ENCODE data around the gene FBXL20.
"Not testable (repeated sequence)": the region's sequence is repeated elsewhere in the genome, so short reads cannot be mapped to it uniquely, and the experiment has no call there.

The FBXL20 gene

GRCh38 chr17:39277110-39277509 lies 124.3 kb downstream of the FBXL20 start:
- no peak overlapping the region for H3K4me3 ChIP-seq (ENCODE audit: low read depth, low read length)
- DNase-seq (ENCODE audit: low read depth): no peak

- DNase-seq (ENCODE audit: low read depth): no peak
- H3K4me3 ChIP-seq (ENCODE audit: low read depth, low read length): no peak overlapping the region
These were observed 125.3 kb downstream of the FBXL20 start for GRCh38 chr17:39276113-39276512.

GRCh38 chr17:39271546-39271945 lies 129.9 kb downstream of the FBXL20 start:
- DNase-seq (ENCODE audit: low read depth): peak; percentile 18
- no peak overlapping the region for H3K4me3 ChIP-seq (ENCODE audit: low read depth, low read length)

GRCh38 chr17:39270923-39271322 lies 130.5 kb downstream of the FBXL20 start:
- peak; percentile 62 for DNase-seq (ENCODE audit: low read depth)
- H3K4me3 ChIP-seq (ENCODE audit: low read depth, low read length): no peak overlapping the region

- no peak for DNase-seq (ENCODE audit: low read depth)
- H3K4me3 ChIP-seq (ENCODE audit: low read depth, low read length): no peak overlapping the region
These were observed 137.3 kb downstream of the FBXL20 start for GRCh38 chr17:39264119-39264518.

GRCh38 chr17:39261286-39261685 lies 140.1 kb downstream of the FBXL20 start:
- DNase-seq (ENCODE audit: low read depth): no peak
- no peak overlapping the region for H3K4me3 ChIP-seq (ENCODE audit: low read depth, low read length)

GRCh38 chr17:39252788-39253460 lies 148.5 kb downstream of the FBXL20 start:
- H3K4me3 ChIP-seq (ENCODE audit: low read depth, low read length): no peak overlapping the region
- DNase-seq (ENCODE audit: low read depth): no peak

- no peak overlapping the region for H3K4me3 ChIP-seq (ENCODE audit: low read depth, low read length)
- no peak for DNase-seq (ENCODE audit: low read depth)
These were observed 149.4 kb downstream of the FBXL20 start for GRCh38 chr17:39251997-39252396.

- not testable (repeated sequence) for DNase-seq (ENCODE audit: low read depth); H3K4me3 ChIP-seq (ENCODE audit: low read depth, low read length)
These were observed 151.3 kb downstream of the FBXL20 start for GRCh38 chr17:39250076-39250475.

- no peak overlapping the region for H3K4me3 ChIP-seq (ENCODE audit: low read depth, low read length)
- no peak for DNase-seq (ENCODE audit: low read depth)
These were observed 155.2 kb downstream of the FBXL20 start for GRCh38 chr17:39246274-39246673.

- H3K4me3 ChIP-seq (ENCODE audit: low read depth, low read length): no peak overlapping the region
- DNase-seq (ENCODE audit: low read depth): peak; percentile 33
These were observed 156.5 kb downstream of the FBXL20 start for GRCh38 chr17:39244600-39245570.

- no peak overlapping the region for H3K4me3 ChIP-seq (ENCODE audit: low read depth, low read length)
- DNase-seq (ENCODE audit: low read depth): no peak
These were observed 157.3 kb downstream of the FBXL20 start for GRCh38 chr17:39244016-39244599.

- no peak overlapping the region for H3K4me3 ChIP-seq (ENCODE audit: low read depth, low read length)
- DNase-seq (ENCODE audit: low read depth): no peak
These were observed 158.3 kb downstream of the FBXL20 start for GRCh38 chr17:39243155-39243554.

GRCh38 chr17:39240631-39241030 lies 160.8 kb downstream of the FBXL20 start:
- no peak overlapping the region for H3K4me3 ChIP-seq (ENCODE audit: low read depth, low read length)
- DNase-seq (ENCODE audit: low read depth): no peak

- no peak overlapping the region for H3K4me3 ChIP-seq (ENCODE audit: low read depth, low read length)
- DNase-seq (ENCODE audit: low read depth): no peak
These were observed 161.6 kb downstream of the FBXL20 start for GRCh38 chr17:39239640-39240314.

GRCh38 chr17:39238311-39238972 lies 163.0 kb downstream of the FBXL20 start:
- H3K4me3 ChIP-seq (ENCODE audit: low read depth, low read length): no peak overlapping the region
- DNase-seq (ENCODE audit: low read depth): no peak

- DNase-seq (ENCODE audit: low read depth): no peak
- H3K4me3 ChIP-seq (ENCODE audit: low read depth, low read length): no peak overlapping the region
These were observed 163.8 kb downstream of the FBXL20 start for GRCh38 chr17:39237586-39237985.

GRCh38 chr17:39236981-39237441 lies 164.4 kb downstream of the FBXL20 start:
- no peak overlapping the region for H3K4me3 ChIP-seq (ENCODE audit: low read depth, low read length)
- no peak for DNase-seq (ENCODE audit: low read depth)

GRCh38 chr17:39236450-39236927 lies 164.9 kb downstream of the FBXL20 start:
- H3K4me3 ChIP-seq (ENCODE audit: low read depth, low read length): no peak overlapping the region

More at GRCh38 chr17:39236450-39236927, 164.9 kb downstream of the FBXL20 start:
- no peak for DNase-seq (ENCODE audit: low read depth)

All from skeletal muscle cell (primary cell).